Smooth muscle cell (in vitro differentiated cells): ENCODE results near the gene KHDC1L. TPM values are rescaled to one million over a fixed set of nuclear protein-coding genes. Genes with fewer than 3 reads are reported as not detected.

Source experiments
- DNase-seq: peaks from one replicate; lab custom pipeline; 2025; ENCODE audit not compliant: unreplicated experiment; lab: John Stamatoyannopoulos, UW
- H2AFZ ChIP-seq: fragments of 200-600 bp; sonication (generic); 2 replicates; pipeline ENCODE4 v1.6.0; 2016; ENCODE audit warnings: antibody characterized with exemption, low read depth, mild to moderate bottlenecking
- H3F3A ChIP-seq: fragments of 200-600 bp; sonication (generic); 2 replicates; pipeline ENCODE4 v1.6.0; 2017; ENCODE audit warnings: antibody characterized with exemption, low read depth
- H3K27ac ChIP-seq: fragments of 200-600 bp; sonication (generic); 2 replicates; pipeline ENCODE4 v1.5.1; 2016; ENCODE audit warnings: low read depth, mild to moderate bottlenecking
- H3K27me3 ChIP-seq: fragments of 200-600 bp; sonication (generic); 2 replicates; pipeline ENCODE4 v1.6.1; 2016; ENCODE audit warnings: low read depth, mild to moderate bottlenecking
- H3K36me3 ChIP-seq: fragments of 200-600 bp; sonication (generic); 2 replicates; pipeline ENCODE4 v1.5.1; 2016; ENCODE audit warnings: low read depth
- H3K4me1 ChIP-seq: fragments of 200-600 bp; sonication (generic); 2 replicates; pipeline ENCODE4 v1.5.1; 2016; ENCODE audit warnings: low read depth
- H3K4me2 ChIP-seq: fragments of 200-600 bp; sonication (generic); 2 replicates; pipeline ENCODE4 v1.6.0; 2016; ENCODE audit warnings: mild to moderate bottlenecking
- H3K4me3 ChIP-seq: fragments of 200-600 bp; sonication (generic); 2 replicates; pipeline ENCODE4 v1.5.1; 2016; ENCODE audit warnings: mild to moderate bottlenecking
- H3K79me2 ChIP-seq: fragments of 200-600 bp; sonication (generic); 2 replicates; pipeline ENCODE4 v1.6.0; 2016; ENCODE audit warnings: low read depth, mild to moderate bottlenecking
- H3K9ac ChIP-seq: fragments of 200-600 bp; sonication (generic); 2 replicates; pipeline ENCODE4 v1.6.0; 2016; ENCODE audit warnings: low read depth
- H3K9me3 ChIP-seq: fragments of 200-600 bp; sonication (generic); replicated peaks from 2 replicates; pipeline ENCODE4 v1.5.1; 2016; ENCODE audit warnings: low read depth
- H4K20me1 ChIP-seq: fragments of 200-600 bp; sonication (generic); 2 replicates; pipeline ENCODE4 v1.6.0; 2016; ENCODE audit warnings: low read depth
- WGBS: methylation state at CpG from one replicate; pipeline ENCODE4 v1.1.7; 2016; ENCODE audit warnings: low lambda C conversion rate; 5-methylcytosine and 5-hydroxymethylcytosine counted together
- polyA plus RNA-seq: library from polyadenylated mRNA; unstranded; fragments of >200 nt; fragmentation: Nextera tagmentation; extraction: Ambion mirVana; gene quantifications from 2 replicates; pipeline ENCODE4 v1.2.1, GENCODE V29; 2016
- total RNA-seq: library from RNA; depleted of rRNA; stranded (reverse); fragments of >200 nt; gene quantifications from 2 replicates; pipeline ENCODE4 v1.2.3, GENCODE V29; 2014
- TF ChIP-seq, protein P1 (sequence below): fragments of 200-600 bp; sonication (generic); IDR thresholded peaks from 2 replicates; pipeline ENCODE4 v1.5.1; 2017; ENCODE audit warnings: borderline replicate concordance, mild to moderate bottlenecking, antibody characterized with exemption; ENCODE audit not compliant: insufficient read depth, poor library complexity, severe bottlenecking

Gene KHDC1L
- total and polyA plus RNA-seq, 2 experiments from 2014 or later: not detected

- H3K9ac ChIP-seq: no peak overlapping the region
- DNase-seq: no peak
- no peaks in the 10 kb centered on the region for H3K4me1 ChIP-seq
- H3F3A ChIP-seq: no peaks in the 10 kb centered on the region
- no peaks in the 10 kb centered on the region for H3K79me2 ChIP-seq
- WGBS: 93% methylated on average over 2 of the region's 2 CpGs
- H3K9me3 ChIP-seq: no peaks in the 10 kb centered on the region
- TF ChIP-seq, protein P1, sequence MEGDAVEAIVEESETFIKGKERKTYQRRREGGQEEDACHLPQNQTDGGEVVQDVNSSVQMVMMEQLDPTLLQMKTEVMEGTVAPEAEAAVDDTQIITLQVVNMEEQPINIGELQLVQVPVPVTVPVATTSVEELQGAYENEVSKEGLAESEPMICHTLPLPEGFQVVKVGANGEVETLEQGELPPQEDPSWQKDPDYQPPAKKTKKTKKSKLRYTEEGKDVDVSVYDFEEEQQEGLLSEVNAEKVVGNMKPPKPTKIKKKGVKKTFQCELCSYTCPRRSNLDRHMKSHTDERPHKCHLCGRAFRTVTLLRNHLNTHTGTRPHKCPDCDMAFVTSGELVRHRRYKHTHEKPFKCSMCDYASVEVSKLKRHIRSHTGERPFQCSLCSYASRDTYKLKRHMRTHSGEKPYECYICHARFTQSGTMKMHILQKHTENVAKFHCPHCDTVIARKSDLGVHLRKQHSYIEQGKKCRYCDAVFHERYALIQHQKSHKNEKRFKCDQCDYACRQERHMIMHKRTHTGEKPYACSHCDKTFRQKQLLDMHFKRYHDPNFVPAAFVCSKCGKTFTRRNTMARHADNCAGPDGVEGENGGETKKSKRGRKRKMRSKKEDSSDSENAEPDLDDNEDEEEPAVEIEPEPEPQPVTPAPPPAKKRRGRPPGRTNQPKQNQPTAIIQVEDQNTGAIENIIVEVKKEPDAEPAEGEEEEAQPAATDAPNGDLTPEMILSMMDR: no peak
- no peak overlapping the region for H3K27ac ChIP-seq
- H3K27me3 ChIP-seq: no peaks in the 10 kb centered on the region
- H2AFZ ChIP-seq: no peak overlapping the region
- H3K36me3 ChIP-seq: no peaks in the 10 kb centered on the region
- H3K4me3 ChIP-seq: no peak overlapping the region
- no peaks in the 10 kb centered on the region for H4K20me1 ChIP-seq
- H3K4me2 ChIP-seq: no peak overlapping the region
Measured at GRCh38 chr6:73182021-73182607, 43.2 kb downstream of the KHDC1L start.

DNA sequence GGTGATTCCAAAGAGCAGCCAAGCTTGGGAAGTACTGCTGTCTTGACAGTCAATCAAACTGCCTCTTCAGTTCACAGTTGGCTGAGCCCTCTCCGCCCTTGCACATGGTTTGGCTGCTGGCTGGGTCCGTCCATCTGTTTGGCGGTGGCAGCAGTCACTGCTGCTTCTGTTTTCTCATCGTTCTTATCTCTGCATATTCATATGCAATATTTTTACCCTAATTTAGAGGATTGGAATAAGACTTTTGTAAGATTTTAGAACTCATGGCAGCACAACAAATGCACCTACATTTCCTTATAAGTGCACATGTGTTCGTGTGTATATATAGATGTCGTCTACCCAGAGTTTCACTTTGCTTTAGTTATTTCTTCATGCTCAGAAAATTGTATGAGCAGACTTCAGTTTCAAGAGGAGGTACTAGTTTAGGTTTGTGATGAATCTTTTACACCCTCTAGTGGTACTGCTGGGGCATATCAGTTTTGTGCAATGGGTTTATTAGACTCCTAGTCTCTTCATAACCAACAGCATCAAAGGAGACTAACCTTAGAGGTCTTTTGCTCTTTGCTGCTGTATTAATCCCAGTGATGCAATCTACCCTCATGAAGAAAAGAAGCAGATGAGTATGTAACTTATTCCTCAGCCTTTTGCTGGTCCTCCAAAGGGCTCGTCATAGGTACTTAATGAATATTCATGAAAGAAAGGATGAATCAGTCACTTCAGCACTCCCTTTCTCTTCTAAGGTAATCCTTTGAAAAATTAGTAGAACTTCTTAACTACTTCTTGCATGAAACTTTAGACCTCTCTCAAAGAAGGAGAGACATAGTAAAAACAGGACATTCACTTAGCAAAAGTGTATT, 44.3 kb downstream of the KHDC1L start:
- 34% methylated on average over 7 of the region's 7 CpGs for WGBS
- H2AFZ ChIP-seq: no peak overlapping the region
- peak overlapping the region; percentile 37 for H3K4me3 ChIP-seq
- TF ChIP-seq, protein P1: peak; percentile 82
- H3K9me3 ChIP-seq: no peaks in the 10 kb centered on the region
- H3K36me3 ChIP-seq: no peaks in the 10 kb centered on the region
- DNase-seq: no peak
- no peak overlapping the region for H3K27ac ChIP-seq
- H4K20me1 ChIP-seq: no peaks in the 10 kb centered on the region
- peak overlapping the region; percentile 78 for H3K4me2 ChIP-seq
- no peaks in the 10 kb centered on the region for H3K4me1 ChIP-seq
- no peak overlapping the region for H3K9ac ChIP-seq
- no peaks in the 10 kb centered on the region for H3F3A ChIP-seq
- no peaks in the 10 kb centered on the region for H3K79me2 ChIP-seq
- H3K27me3 ChIP-seq: no peaks in the 10 kb centered on the region

GRCh38 chr6:73180076-73180738, 45.1 kb downstream of the KHDC1L start:
- Histone ChIP-seq H4K20me1 (no peaks in the 10 kb centered on the region), H3K4me1 (no peaks in the 10 kb centered on the region), H3K79me2 (no peaks in the 10 kb centered on the region), H3K36me3 (no peaks in the 10 kb centered on the region), H3K27ac (no peak overlapping the region), H3K9me3 (no peaks in the 10 kb centered on the region), H3K4me3 (no peak overlapping the region), H3K27me3 (no peaks in the 10 kb centered on the region), H3K4me2 (peak overlapping the region; percentile 78), H3F3A (no peaks in the 10 kb centered on the region), H3K9ac (no peak overlapping the region), H2AFZ (no peak overlapping the region)
- 72% methylated on average over 6 of the region's 6 CpGs for WGBS
- DNase-seq: no peak
- TF ChIP-seq, protein P1: no peak
